HuH-7.5 (cell line): ENCODE data around the gene PILRA.
"Not testable (repeated sequence)": the region's sequence is repeated elsewhere in the genome, so short reads cannot be mapped to it uniquely, and the experiment has no call there.

Experiments
- DNase-seq: peaks from one replicate; pipeline ENCODE4 v3.0.0; 2011; ENCODE audit warnings: low spot score

Gene PILRA

GRCh38 chr7:100358027-100358856, 15.0 kb upstream of the PILRA start, which contains the start of gene PILRB:
PILRB (plus strand) TSS chr7:100358117; CDS start chr7:100358303, 186 bp downstream.
- no peak for DNase-seq

- DNase-seq, result no peak
These were observed 14.5 kb upstream of the PILRA start for GRCh38 chr7:100358857-100359212.

DNA sequence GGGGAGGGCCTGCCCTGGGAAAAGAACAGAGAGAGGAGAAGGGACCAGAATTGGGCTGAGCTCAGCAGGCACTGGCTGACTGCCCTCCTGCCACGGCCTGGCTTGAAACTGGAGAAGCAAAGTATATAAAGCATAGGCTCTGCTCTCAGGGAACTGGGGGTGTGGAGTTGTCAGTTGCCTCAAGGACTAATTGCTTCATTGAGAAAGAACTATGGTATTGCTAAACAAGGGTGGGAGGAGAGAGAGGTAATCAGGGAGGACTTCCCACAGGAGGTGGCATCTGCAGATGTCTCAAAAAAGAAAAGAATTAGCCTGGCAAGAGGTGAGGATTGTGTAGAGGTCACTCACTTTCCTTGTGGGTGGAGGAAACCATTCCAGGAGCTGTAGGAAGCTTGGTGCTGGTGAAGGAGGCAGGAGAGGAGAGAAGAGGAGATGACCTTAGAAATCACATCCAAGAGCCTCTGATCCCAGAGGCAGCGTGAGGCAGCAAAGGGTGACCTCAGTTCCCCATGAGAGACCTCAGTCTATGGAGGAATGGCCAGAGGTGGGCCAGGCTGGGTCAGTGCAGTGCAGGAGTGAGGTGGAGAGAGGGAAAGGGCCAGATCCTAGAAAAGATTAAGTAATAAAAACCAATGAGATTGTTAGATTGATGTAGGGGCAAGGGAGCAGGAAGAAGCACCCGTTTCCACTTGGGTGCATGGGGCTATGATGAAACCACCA, 13.0 kb upstream of the PILRA start:
- no peak for DNase-seq

DNA sequence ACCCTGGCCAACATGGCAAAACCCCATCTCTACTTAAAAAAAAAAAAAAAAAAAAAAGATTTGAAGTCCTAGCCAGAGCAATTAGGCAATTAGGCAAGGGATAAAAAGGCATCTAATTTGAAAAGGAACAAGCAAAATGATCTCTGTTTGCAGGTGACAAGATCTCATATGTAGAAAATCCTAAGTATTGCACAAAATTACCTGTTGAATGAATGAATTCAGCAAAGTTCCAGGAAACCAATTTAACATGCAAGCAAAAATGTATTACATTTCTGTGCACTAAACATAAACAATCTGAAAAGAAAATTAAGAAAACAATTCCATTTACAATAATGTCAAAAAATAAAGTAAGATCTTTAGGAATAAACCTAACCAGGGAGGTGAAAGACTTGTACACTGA, 10.2 kb upstream of the PILRA start:
- no peak for DNase-seq

- not testable (repeated sequence) for DNase-seq
These were observed 9.5 kb upstream of the PILRA start for GRCh38 chr7:100363797-100364196.

DNA sequence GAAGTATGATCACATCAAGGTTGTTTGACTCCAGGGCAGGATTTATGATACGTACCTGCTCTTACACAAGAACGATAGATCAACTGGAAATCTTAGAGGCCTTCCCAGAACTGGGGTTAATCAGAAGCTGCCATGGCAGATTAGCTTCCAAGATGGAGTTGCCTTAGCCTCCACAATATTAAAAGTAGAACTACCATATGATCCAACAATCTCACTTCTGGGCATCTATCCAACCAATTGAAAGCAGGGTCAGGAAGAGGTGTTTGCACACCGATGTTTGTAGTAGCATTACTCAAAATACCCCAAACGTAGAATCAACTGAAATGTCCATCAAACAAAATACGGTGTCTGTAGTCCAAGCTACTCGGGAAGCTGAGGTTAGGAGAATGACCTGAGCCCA, 8.8 kb upstream of the PILRA start:
- no peak for DNase-seq

- DNase-seq, result not testable (repeated sequence)
These were observed 7.3 kb upstream of the PILRA start for GRCh38 chr7:100365998-100366367.

DNA sequence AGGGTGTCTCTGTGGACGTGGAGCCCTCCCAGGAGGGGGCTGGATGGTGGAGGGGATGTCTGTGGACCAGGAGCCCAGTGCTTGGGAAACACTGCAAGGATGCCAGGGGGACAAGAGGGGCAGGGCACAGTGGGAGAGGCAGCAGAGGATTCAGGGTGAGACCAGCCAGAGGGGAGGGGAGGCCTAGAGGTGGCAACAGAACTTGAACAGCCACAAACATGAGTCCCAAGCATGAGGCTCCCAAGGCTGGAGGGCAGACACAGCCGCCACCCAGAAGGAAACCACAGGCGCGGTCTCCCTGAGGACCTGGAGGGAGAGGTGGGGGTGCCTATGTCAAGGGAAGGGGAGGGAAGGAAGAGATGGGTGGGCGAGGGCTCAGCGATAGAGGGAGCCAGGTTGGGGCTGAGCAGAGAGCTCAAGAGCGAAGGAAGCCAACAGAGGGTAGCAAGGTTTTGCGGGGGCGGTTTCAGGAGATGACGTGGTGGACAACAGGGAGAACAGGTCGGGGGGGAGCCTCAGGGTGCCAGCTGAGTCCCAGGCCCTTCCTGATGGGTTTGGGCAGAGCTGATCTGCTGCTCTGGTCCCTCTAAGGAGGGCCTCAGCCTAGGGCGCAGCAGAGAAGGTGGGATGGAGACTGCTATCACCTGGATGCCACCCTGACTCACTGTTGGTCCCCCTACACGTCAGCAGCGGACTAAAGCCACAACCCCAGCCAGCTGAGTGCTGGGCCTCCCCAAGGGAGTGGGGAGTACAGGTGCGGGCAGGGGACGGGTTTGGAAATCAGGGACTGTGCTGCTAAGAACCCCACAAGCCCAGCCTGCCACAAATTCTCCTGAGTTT, 6.7 kb upstream of the PILRA start:
- no peak for DNase-seq

DNA sequence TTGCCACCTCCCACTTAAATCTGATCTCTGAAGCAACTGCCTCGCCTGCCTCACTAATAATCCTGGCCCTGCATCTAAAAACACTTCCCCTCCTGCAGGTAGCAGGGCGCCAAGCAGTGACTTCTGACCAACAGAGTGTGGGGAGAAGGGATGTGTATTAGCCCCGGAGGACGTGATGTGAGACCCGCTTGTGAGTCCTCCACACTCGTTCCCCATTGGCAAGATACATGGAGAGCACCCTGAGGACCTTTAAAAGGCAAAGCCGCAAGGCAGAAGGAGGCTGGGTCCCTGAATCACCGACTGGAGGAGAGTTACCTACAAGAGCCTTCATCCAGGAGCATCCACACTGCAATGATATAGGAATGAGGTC, 6.1 kb upstream of the PILRA start:
- no peak for DNase-seq

GRCh38 chr7:100367676-100368613, 5.3 kb upstream of the PILRA start:
- no peak for DNase-seq

DNA sequence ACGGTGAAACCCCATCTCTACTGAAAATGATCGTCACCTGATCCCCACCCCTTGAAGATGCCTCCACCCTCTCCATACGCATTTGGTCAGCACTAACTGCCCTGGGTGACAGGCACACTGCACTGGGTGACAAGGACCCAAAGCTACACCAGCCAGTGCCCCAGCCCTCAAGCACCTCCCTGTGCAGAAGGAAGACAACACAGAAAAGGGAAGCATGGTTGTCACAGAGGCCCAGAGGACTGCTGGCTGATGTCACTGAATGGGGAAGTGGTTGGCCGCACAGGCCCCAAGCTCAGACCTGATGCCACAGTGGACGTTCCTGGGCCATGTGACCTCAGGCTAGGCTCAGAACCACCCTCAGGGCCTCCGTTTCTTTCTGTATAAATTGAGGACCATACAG, 4.2 kb upstream of the PILRA start:
- DNase-seq, result no peak

DNA sequence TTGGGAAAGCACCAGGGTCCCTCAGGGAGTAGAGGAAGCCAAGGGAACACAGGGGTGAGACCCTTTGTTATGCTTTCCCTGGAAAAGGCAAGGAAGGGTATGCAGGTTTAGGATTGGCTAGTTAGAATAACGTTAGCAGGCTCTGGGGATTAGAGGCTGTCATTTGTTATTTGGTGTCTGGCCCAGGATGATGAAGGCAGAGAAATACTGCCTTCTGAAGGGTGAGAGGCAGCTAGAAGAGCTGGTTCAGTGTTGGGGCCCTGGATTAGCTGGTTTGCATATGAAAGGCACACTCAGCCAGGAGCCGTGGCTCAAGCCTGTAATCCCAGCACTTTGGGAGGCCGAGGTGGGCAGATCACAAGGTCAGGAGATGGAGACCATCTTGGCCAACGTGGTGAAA, 3.0 kb upstream of the PILRA start:
- no peak for DNase-seq

GRCh38 chr7:100370746-100371145, 2.5 kb upstream of the PILRA start:
- DNase-seq, result no peak

DNA sequence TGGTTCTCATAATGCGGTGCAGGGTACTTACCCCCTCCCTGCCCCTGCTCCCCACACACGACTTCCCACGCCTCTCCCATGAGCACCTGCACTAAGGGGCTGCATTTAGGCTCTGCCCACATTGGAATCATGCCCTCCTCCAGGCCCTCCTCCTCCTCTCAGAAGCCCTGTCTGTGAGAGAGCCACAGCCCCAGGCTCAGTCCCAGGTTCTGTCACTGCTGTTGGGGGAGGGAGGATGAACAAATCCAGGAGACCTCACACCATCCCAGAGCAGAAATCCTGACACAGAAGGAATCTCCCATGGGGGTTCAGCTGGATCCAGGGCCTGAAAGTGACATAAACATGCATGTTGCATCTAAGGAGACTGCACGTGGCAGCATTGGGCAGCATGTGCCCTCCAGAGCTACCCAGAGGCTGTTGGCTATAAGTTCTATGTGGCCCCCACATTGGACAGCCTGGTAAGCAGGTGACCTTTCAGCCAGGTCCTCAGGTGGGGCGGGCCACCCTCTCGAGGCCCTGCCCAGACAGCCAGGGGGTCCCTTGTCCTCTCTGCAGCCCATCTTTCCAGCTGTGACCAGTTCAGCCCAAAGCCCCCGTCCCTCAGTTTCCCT, 1.6 kb upstream of the PILRA start:
- no peak for DNase-seq

- DNase-seq, result no peak
These were observed 1.0 kb upstream of the PILRA start for GRCh38 chr7:100372256-100372655.

DNA sequence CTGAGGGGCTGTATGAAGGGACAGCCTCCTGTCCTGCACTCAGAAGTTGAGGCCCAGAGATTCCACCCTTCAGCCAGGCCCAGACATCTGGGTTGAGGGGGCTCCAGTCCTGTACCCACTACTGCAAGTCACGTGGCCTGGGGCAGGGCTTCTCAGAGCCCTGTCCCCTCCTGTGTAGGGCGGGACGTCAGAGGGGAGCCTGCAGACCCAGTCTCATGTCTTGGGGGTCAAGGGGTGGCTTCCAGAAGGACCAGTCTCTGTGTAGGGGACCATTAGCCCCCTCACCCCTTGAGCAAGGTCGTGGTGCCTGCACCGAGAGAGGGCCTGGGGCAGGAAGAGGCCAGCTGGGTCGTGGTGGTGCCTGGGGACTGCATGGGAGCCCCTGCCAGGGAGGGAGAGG, 593 bp upstream of the PILRA start:
- DNase-seq, result no peak

DNA sequence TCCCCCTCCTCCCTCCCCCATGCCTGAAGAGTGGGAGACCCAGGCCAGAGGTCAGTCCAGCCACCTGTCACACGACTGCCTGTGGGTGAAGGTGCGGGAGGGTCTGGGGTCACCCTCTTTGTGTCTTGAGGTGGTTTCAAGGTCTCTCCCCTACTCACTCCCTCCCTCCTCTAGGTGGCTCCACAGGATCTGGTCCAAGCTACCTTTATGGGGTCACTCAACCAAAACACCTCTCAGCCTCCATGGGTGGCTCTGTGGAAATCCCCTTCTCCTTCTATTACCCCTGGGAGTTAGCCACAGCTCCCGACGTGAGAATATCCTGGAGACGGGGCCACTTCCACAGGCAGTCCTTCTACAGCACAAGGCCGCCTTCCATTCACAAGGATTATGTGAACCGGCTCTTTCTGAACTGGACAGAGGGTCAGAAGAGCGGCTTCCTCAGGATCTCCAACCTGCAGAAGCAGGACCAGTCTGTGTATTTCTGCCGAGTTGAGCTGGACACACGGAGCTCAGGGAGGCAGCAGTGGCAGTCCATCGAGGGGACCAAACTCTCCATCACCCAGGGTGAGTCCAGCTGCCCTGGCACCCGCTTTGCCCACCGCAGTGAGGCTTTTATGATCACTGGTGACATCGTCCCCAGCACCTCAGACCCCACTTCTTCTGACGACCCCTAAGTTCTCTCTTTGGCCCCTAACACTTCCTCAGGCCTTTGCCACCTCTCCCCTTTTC, 747 bp downstream of the PILRA start:
- DNase-seq, result not testable (repeated sequence)

DNA sequence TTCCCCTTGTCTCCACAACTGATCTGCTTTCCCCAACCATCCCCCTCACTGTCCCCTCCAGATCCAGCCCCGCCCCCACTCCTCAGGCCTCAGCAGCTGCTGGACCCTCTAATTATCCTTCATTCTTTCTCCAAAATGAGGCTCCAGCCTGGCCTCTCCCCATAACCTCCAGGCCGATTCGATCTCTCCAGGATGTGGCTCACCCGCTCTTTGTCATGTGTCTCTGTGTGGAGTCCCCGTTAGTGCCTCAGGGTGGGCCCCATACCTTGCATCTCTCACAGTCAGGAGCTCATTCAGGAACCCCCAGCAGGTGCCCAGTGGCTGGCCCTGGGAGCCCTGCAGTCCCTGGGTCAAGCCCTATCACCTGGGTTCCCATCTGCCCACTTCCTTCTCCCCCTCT, 1.3 kb downstream of the PILRA start:
- DNase-seq, result no peak

GRCh38 chr7:100376066-100376465, 2.8 kb downstream of the PILRA start:
- no peak for DNase-seq

DNA sequence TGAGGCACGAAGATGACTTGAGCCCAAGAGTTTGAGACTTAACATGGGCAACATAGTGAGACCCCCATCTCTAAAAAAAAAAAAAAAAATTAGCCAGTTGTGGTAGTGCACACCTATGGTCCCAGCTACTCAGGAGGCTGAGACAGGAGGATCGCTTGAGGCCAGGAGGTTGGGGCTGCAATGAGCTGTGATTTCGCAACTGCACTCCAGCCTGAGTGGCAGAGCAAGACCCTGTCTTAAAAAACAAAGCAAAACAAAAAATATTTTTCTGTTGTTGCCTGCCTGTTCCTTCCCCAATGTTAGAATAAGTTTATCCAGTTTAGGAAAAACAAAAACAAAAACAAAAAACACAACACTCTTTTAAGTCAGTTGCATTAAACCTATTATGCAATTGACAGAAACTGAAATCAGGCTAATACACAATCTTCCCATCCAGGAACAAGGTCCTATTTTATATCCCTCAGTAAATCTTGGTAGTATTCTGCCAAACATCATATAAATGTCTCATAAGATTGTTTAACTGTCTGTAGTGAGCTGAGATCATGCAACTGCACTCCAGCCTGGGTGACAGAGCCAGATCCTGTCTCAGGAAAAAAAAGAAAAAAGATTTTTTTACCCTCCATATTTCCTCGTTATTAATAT, 4.9 kb downstream of the PILRA start:
- DNase-seq, result no peak
